CD14-positive monocyte (primary cell): ENCODE measurements around the gene P4HA2. TPM values are rescaled to one million over a fixed set of nuclear protein-coding genes. Genes with fewer than 3 reads are reported as not detected.

Experiments
- DNase-seq, 3 donors: peaks; one replicate each; pipeline ENCODE4 v3.0.0-alpha.2; 2011 to 2022
- H2AFZ ChIP-seq: 2 replicates; pipeline ENCODE4 v1.6.0; 2012; ENCODE audit warnings: mild to moderate bottlenecking, low read depth, low read length, inconsistent platforms; ENCODE audit not compliant: insufficient read depth, poor library complexity, severe bottlenecking
- H3K27ac ChIP-seq, 2 donors: 1 replicate in 1 of 2; 2 replicates in 1 of 2; pipeline ENCODE4 v1.5.1; 2012 to 2013; ENCODE audit warnings: low read length in 2 of 2, control low read depth in 1 of 2, inconsistent platforms in 1 of 2, low read depth in 1 of 2, mild to moderate bottlenecking in 1 of 2
- H3K27me3 ChIP-seq, 2 donors: one replicate each; pipeline versions ENCODE4 v1.6.0 to v1.6.1; 2011 to 2013; ENCODE audit warnings: low read length in 2 of 2; ENCODE audit not compliant: control insufficient read depth in 2 of 2, insufficient read depth in 2 of 2
- H3K36me3 ChIP-seq, 2 donors: replicated peaks in 1 of 2; 1 replicate in 1 of 2; 2 replicates in 1 of 2; pipeline versions ENCODE4 v1.5.1 to v1.6.1; 2012 to 2013; ENCODE audit warnings: low read length in 2 of 2, control low read depth in 1 of 2, inconsistent platforms in 1 of 2, mild to moderate bottlenecking in 1 of 2; ENCODE audit not compliant: insufficient read depth in 2 of 2, control insufficient read depth in 1 of 2
- H3K4me1 ChIP-seq, 2 donors: 1 replicate in 1 of 2; 2 replicates in 1 of 2; pipeline versions ENCODE4 v1.5.1 to v1.6.1; 2012 to 2013; ENCODE audit warnings: low read length in 2 of 2, control low read depth in 1 of 2, inconsistent platforms in 1 of 2, mild to moderate bottlenecking in 1 of 2, moderate library complexity in 1 of 2; ENCODE audit not compliant: insufficient read depth in 2 of 2, control insufficient read depth in 1 of 2
- H3K4me2 ChIP-seq: replicated peaks from 2 replicates; pipeline ENCODE3; 2012; ENCODE audit warnings: low read length, moderate library complexity, mild to moderate bottlenecking; ENCODE audit not compliant: poor library complexity, severe bottlenecking; ENCODE audit errors: extremely low read depth
- H3K4me3 ChIP-seq, 3 experiments: fragments of 200-600 bp in 1 of 3; sonication (generic) in 1 of 3; replicated peaks in 1 of 3; 1 replicate in 2 of 3; 2 replicates in 1 of 3; pipeline ENCODE4 v1.5.1; 2011 to 2013; ENCODE audit warnings: low read length in 3 of 3, mild to moderate bottlenecking in 3 of 3, control low read depth in 2 of 3, low read depth in 2 of 3, inconsistent platforms in 1 of 3, moderate library complexity in 1 of 3
- H3K79me2 ChIP-seq: 2 replicates; pipeline ENCODE4 v1.6.0; 2012; ENCODE audit warnings: mild to moderate bottlenecking, control low read depth, inconsistent platforms, low read length, moderate library complexity; ENCODE audit not compliant: insufficient read depth
- H3K9ac ChIP-seq: 2 replicates; pipeline ENCODE4 v1.6.0; 2017; ENCODE audit warnings: low read length, mild to moderate bottlenecking; ENCODE audit not compliant: insufficient read depth, poor library complexity, severe bottlenecking
- H3K9me3 ChIP-seq, 2 donors: replicated peaks in 1 of 2; 1 replicate in 1 of 2; 2 replicates in 1 of 2; pipeline versions ENCODE4 v1.5.1 to v1.6.1; 2012 to 2013; ENCODE audit warnings: low read length in 2 of 2, control low read depth in 1 of 2; ENCODE audit not compliant: control insufficient read depth in 1 of 2, insufficient read depth in 1 of 2
- H4K20me1 ChIP-seq: 2 replicates; pipeline ENCODE4 v1.6.0; 2012; ENCODE audit warnings: mild to moderate bottlenecking, low read length, control low read depth, moderate library complexity; ENCODE audit not compliant: insufficient read depth
- H3K27ac Mint-ChIP-seq, 7 donors: one replicate each; pipeline ENCODE4 v1.8.0; 2020; ENCODE audit warnings: mild to moderate bottlenecking in 7 of 7, mixed read lengths in 7 of 7, moderate library complexity in 6 of 7, inconsistent platforms in 2 of 7
- H3K27me3 Mint-ChIP-seq, 3 donors: one replicate each; pipeline ENCODE4 v1.8.0; 2021 to 2022; ENCODE audit warnings: low read depth in 3 of 3, mild to moderate bottlenecking in 3 of 3, mixed read lengths in 3 of 3, moderate library complexity in 3 of 3, inconsistent platforms in 1 of 3
- H3K36me3 Mint-ChIP-seq, 2 donors: one replicate each; pipeline ENCODE4 v1.8.0; 2020; ENCODE audit warnings: mixed read lengths in 2 of 2, inconsistent platforms in 1 of 2, mild to moderate bottlenecking in 1 of 2
- H3K4me1 Mint-ChIP-seq: one replicate; pipeline ENCODE4 v1.8.0; 2020; ENCODE audit warnings: mild to moderate bottlenecking, mixed read lengths
- H3K4me3 Mint-ChIP-seq, 2 donors: one replicate each; pipeline ENCODE4 v1.8.0; 2020; ENCODE audit warnings: mild to moderate bottlenecking in 2 of 2, mixed read lengths in 2 of 2, moderate library complexity in 1 of 2
- H3K9me3 Mint-ChIP-seq, 7 donors: one replicate each; pipeline ENCODE4 v1.8.0; 2020 to 2022; ENCODE audit warnings: mixed read lengths in 7 of 7, mild to moderate bottlenecking in 6 of 7, moderate library complexity in 6 of 7, inconsistent platforms in 2 of 7
- CTCF ChIP-seq: fragments of 200-600 bp; IDR thresholded peaks from one replicate; pipeline ENCODE4 v1.8.0; 2022; ENCODE audit warnings: antibody characterized with exemption, mild to moderate bottlenecking
- WGBS: methylation state at CpG from one replicate; pipeline ENCODE4 v1.1.5; 2013; ENCODE audit warnings: missing lambda C conversion rate; ENCODE audit not compliant: insufficient coverage; 5-methylcytosine and 5-hydroxymethylcytosine counted together
- intact Hi-C, 2 donors: fragments of 100-400 bp; cut with micrococcal nuclease; formaldehyde crosslinking; loops; one replicate each; pipeline versions ENCODE4 v1.15.0 to v1.15.1; 2023
- polyA plus RNA-seq, 3 donors: library from polyadenylated mRNA; depleted of rRNA in 1 of 3; unstranded in 2 of 3; stranded (reverse) in 1 of 3; fragments of 300-500 nt in 2 of 3; fragments of >200 nt in 1 of 3; fragmentation: Illumina TruSeq in 2 of 3; gene quantifications; 1 replicate in 2 of 3; 2 replicates in 1 of 3; pipeline ENCODE4 v1.2.3, GENCODE V29; 2012 to 2021

Gene P4HA2
- polyA plus RNA-seq, 3 donors, result 0.12 to 0.99 (median 0.45) TPM

GRCh38 chr5:132251220-132251725 is 23.6 kb upstream of the P4HA2 start:
- Histone ChIP-seq H3K36me3 (no peaks in the 10 kb centered on the region), H4K20me1 (no peaks in the 10 kb centered on the region), H3K4me1 (no peaks in the 10 kb centered on the region), H3K4me2 (no peak overlapping the region), H3K27ac (no peak overlapping the region), H3K27me3 (peaks cover 0 to 10% of the 10 kb centered on the region in 2 donors), H3K9me3 (no peaks in the 10 kb centered on the region), H3K79me2 (no peaks in the 10 kb centered on the region), H3K9ac (no peak overlapping the region), H3K4me3 (no peak overlapping the region), H2AFZ (no peak overlapping the region)
- Mint-ChIP-seq H3K27ac (no peak overlapping the region), H3K4me3 (no peak overlapping the region), H3K36me3 (no peaks in the 10 kb centered on the region), H3K9me3 (peaks cover 2 to 15% (median 4%) of the 10 kb centered on the region in 7 donors), H3K4me1 (no peaks in the 10 kb centered on the region), H3K27me3 (peaks cover 6 to 17% (median 14%) of the 10 kb centered on the region in 3 donors)
- no peak for DNase-seq
- no peak for TF ChIP-seq CTCF
- WGBS, result 88% methylated on average over 8 of the region's 10 CpGs
- intact Hi-C loops, result loop anchor here in 1 of 2 donors (10.0 kb wide), 1 partner anchor 454 kb away; no protein-coding TSS in a partner anchor

- H3K27me3 ChIP-seq, result peaks cover 0 to 3% of the 10 kb centered on the region in 2 donors
- intact Hi-C loops, result loop anchor here in 1 of 2 donors (10.0 kb wide), 1 partner anchor 454 kb away; no protein-coding TSS in a partner anchor
- H4K20me1 ChIP-seq, result no peaks in the 10 kb centered on the region
- no peaks in the 10 kb centered on the region for H3K79me2 ChIP-seq
- no peaks in the 10 kb centered on the region for H3K4me1 Mint-ChIP-seq
- H3K27me3 Mint-ChIP-seq, result peaks cover under 1 to 10% (median 7%) of the 10 kb centered on the region in 3 donors
- no peak for TF ChIP-seq CTCF
- H3K4me3 Mint-ChIP-seq, result no peak overlapping the region
- 100% methylated on average over 1 of the region's 2 CpGs for WGBS
- no peak overlapping the region for H3K4me2 ChIP-seq
- no peaks in the 10 kb centered on the region for H3K4me1 ChIP-seq
- no peak overlapping the region for H2AFZ ChIP-seq
- H3K9me3 Mint-ChIP-seq, result peaks cover 6 to 20% (median 11%) of the 10 kb centered on the region in 7 donors
- no peak overlapping the region for H3K4me3 ChIP-seq
- no peak overlapping the region for H3K27ac Mint-ChIP-seq
- no peak for DNase-seq
- H3K9ac ChIP-seq, result no peak overlapping the region
- no peak overlapping the region for H3K27ac ChIP-seq
- H3K36me3 Mint-ChIP-seq, result peaks cover 0 to 3% of the 10 kb centered on the region in 2 donors
- H3K9me3 ChIP-seq, result peaks cover 0 to 4% of the 10 kb centered on the region in 2 donors
- no peaks in the 10 kb centered on the region for H3K36me3 ChIP-seq
Observed at GRCh38 chr5:132250547-132250946, 22.9 kb upstream of the P4HA2 start.
